Activated CD8-positive, alpha-beta T cell treated with anti-CD3 and anti-CD28 coated beads, Interleukin-2, amount 10 ng/mL, durations not matched to agents 7 days and 5 days (primary cell): ENCODE results near the gene ERBB3. TPM values are rescaled to one million over a fixed set of nuclear protein-coding genes. Genes with fewer than 3 reads are reported as not detected.

Experiments
- ATAC-seq: fragments of 150-1000 bp; cut with Tn5 transposase; one replicate; pipeline ENCODE4 v1.10.0; 2021; ENCODE audit warnings: moderate library complexity
- CTCF ChIA-PET: fragments of 350-600 bp; sonication (Branson Sonifier 250); formaldehyde crosslinking; loops from one replicate; lab custom pipeline; 2021; ENCODE audit warnings: antibody characterized with exemption; lab: Charles Lee
- POLR2A ChIA-PET: fragments of 350-600 bp; sonication (Branson Sonifier 250); formaldehyde crosslinking; loops from one replicate; lab custom pipeline; 2021; ENCODE audit warnings: antibody characterized with exemption; lab: Charles Lee
- DNase-seq: peaks from one replicate; pipeline ENCODE4 v3.0.0-alpha.2; 2020
- H3K27ac Mint-ChIP-seq: one replicate; pipeline ENCODE4 v1.8.0; 2021; ENCODE audit warnings: mild to moderate bottlenecking, mixed read lengths
- H3K27me3 Mint-ChIP-seq: one replicate; pipeline ENCODE4 v1.8.0; 2021; ENCODE audit warnings: low read depth, mixed read lengths
- H3K36me3 Mint-ChIP-seq: one replicate; pipeline ENCODE4 v1.8.0; 2021; ENCODE audit warnings: low read depth, mixed read lengths
- H3K4me1 Mint-ChIP-seq: one replicate; pipeline ENCODE4 v1.8.0; 2021; ENCODE audit warnings: low read depth, mixed read lengths
- H3K4me3 Mint-ChIP-seq: one replicate; pipeline ENCODE4 v1.8.0; 2021; ENCODE audit warnings: mild to moderate bottlenecking, mixed read lengths
- H3K9me3 Mint-ChIP-seq: one replicate; pipeline ENCODE4 v1.8.0; 2022; ENCODE audit warnings: mixed read lengths; ENCODE audit not compliant: insufficient read depth
- total RNA-seq, 2 experiments: library from RNA; stranded (reverse); gene quantifications; one replicate each; pipeline ENCODE4 v1.2.3, GENCODE V29; 2021

Gene ERBB3
- total RNA-seq, 2 experiments from 2014 or later, result 5.4 to 5.9 TPM

- no peak for DNase-seq
- ATAC-seq, result peak; percentile 1
- no peaks in the 10 kb centered on the region for H3K9me3 Mint-ChIP-seq
- H3K4me1 Mint-ChIP-seq, result peaks cover 26% of the 10 kb centered on the region
- no peaks in the 10 kb centered on the region for H3K36me3 Mint-ChIP-seq
- H3K4me3 Mint-ChIP-seq, result peak overlapping the region; percentile 79
- H3K27ac Mint-ChIP-seq, result peak overlapping the region; percentile 16
- peaks cover 22% of the 10 kb centered on the region for H3K27me3 Mint-ChIP-seq
- CTCF ChIA-PET, result interaction anchor here (1.1 to 5.8 kb wide), 9 partner anchors 15 to 109 kb away, joined by 3 to 45 read pairs (median 5); partner anchors contain the start of genes PA2G4, RAB5B and ZC3H10
- POLR2A ChIA-PET, result interaction anchor here (1.1 to 5.2 kb wide), 3 partner anchors 23 to 36 kb away, joined by 3 to 26 read pairs (median 3); partner anchors contain the start of gene PA2G4
Observed at GRCh38 chr12:56080556-56081138, 682 bp downstream of the ERBB3 start.

GRCh38 chr12:56081393-56082347, 1.7 kb downstream of the ERBB3 start:
- DNase-seq, result no peak
- Mint-ChIP-seq H3K4me3 (peak overlapping the region; percentile 79), H3K27me3 (peaks cover 22% of the 10 kb centered on the region), H3K4me1 (peaks cover 29% of the 10 kb centered on the region), H3K27ac (no peak overlapping the region), H3K9me3 (no peaks in the 10 kb centered on the region), H3K36me3 (no peaks in the 10 kb centered on the region)
- POLR2A ChIA-PET, result interaction anchor here (1.1 to 5.2 kb wide), 2 partner anchors 22 to 35 kb away, joined by 3 to 26 read pairs; partner anchors contain the start of gene PA2G4
- CTCF ChIA-PET, result interaction anchor here (0.8 to 5.8 kb wide), 5 partner anchors 14 to 37 kb away, joined by 3 to 45 read pairs (median 3); partner anchors contain the start of genes PA2G4 and ZC3H10
- ATAC-seq, result no peak

- CTCF ChIA-PET, result interaction anchor here (0.7 to 5.8 kb wide), 3 partner anchors 21 to 35 kb away, joined by 3 to 45 read pairs (median 3); partner anchors contain the start of gene PA2G4
- no peak overlapping the region for H3K4me3 Mint-ChIP-seq
- no peak overlapping the region for H3K27ac Mint-ChIP-seq
- peaks cover 29% of the 10 kb centered on the region for H3K4me1 Mint-ChIP-seq
- peaks cover 22% of the 10 kb centered on the region for H3K27me3 Mint-ChIP-seq
- H3K9me3 Mint-ChIP-seq, result no peaks in the 10 kb centered on the region
- no peaks in the 10 kb centered on the region for H3K36me3 Mint-ChIP-seq
- DNase-seq (no peak), ATAC-seq (no peak)
- POLR2A ChIA-PET, result interaction anchor here (5.2 kb wide), 1 partner anchor 21 kb away, joined by 26 read pairs; the partner anchor contains the start of gene PA2G4
Observed at GRCh38 chr12:56082382-56082781, 2.4 kb downstream of the ERBB3 start.

- H3K27me3 Mint-ChIP-seq, result peaks cover 22% of the 10 kb centered on the region
- peaks cover 30% of the 10 kb centered on the region for H3K4me1 Mint-ChIP-seq
- H3K4me3 Mint-ChIP-seq, result no peak overlapping the region
- no peaks in the 10 kb centered on the region for H3K9me3 Mint-ChIP-seq
- no peak for ATAC-seq
- ChIA-PET POLR2A (interaction anchor here (5.2 kb wide), 1 partner anchor 21 kb away, joined by 26 read pairs; the partner anchor contains the start of gene PA2G4), CTCF (interaction anchor here (0.7 to 4.0 kb wide), 5 partner anchors 13 to 36 kb away, joined by 3 to 22 read pairs (median 3); partner anchors contain the start of genes PA2G4 and ZC3H10)
- DNase-seq, result no peak
- H3K27ac Mint-ChIP-seq, result no peak overlapping the region
- H3K36me3 Mint-ChIP-seq, result no peaks in the 10 kb centered on the region
Observed at GRCh38 chr12:56082967-56083366, 3.0 kb downstream of the ERBB3 start.

- no peak overlapping the region for H3K4me3 Mint-ChIP-seq
- CTCF ChIA-PET, result interaction anchor here (0.7 to 4.0 kb wide), 20 partner anchors 11 to 356 kb away, joined by 3 to 22 read pairs (median 4); partner anchors contain the start of genes PA2G4, RAB5B, SMARCC2 and ZC3H10
- DNase-seq, result peak; percentile 59
Observed at GRCh38 chr12:56084958-56085543, 5.1 kb downstream of the ERBB3 start.

GRCh38 chr12:56086096-56086495, 6.1 kb downstream of the ERBB3 start:
- Mint-ChIP-seq H3K27ac (no peak overlapping the region), H3K4me3 (no peak overlapping the region), H3K9me3 (no peaks in the 10 kb centered on the region), H3K36me3 (no peaks in the 10 kb centered on the region), H3K4me1 (peaks cover 21% of the 10 kb centered on the region), H3K27me3 (peaks cover 14% of the 10 kb centered on the region)
- CTCF ChIA-PET, result interaction anchor here (0.8 to 4.0 kb wide), 9 partner anchors 10 to 357 kb away, joined by 3 to 22 read pairs (median 6); partner anchors contain the start of genes PA2G4 and ZC3H10
- DNase-seq (no peak), ATAC-seq (no peak)
- POLR2A ChIA-PET, result interaction anchor here (0.7 to 2.4 kb wide), 4 partner anchors 10 to 748 kb away, joined by 3 to 14 read pairs (median 6); partner anchors contain the start of genes PA2G4 and RPL41

More at GRCh38 chr12:56084958-56085543, 5.1 kb downstream of the ERBB3 start:
- Mint-ChIP-seq H3K27me3 (peaks cover 19% of the 10 kb centered on the region), H3K27ac (no peak overlapping the region), H3K9me3 (no peaks in the 10 kb centered on the region), H3K4me1 (peaks cover 30% of the 10 kb centered on the region), H3K36me3 (no peaks in the 10 kb centered on the region)
- peak; percentile 79 for ATAC-seq
- POLR2A ChIA-PET, result interaction anchor here (1.1 to 2.4 kb wide), 3 partner anchors 12 to 32 kb away, joined by 3 to 14 read pairs (median 8); partner anchors contain the start of genes PA2G4 and RPL41

- Mint-ChIP-seq H3K27ac (no peak overlapping the region), H3K36me3 (no peaks in the 10 kb centered on the region), H3K9me3 (no peaks in the 10 kb centered on the region), H3K27me3 (peaks cover 14% of the 10 kb centered on the region), H3K4me3 (no peak overlapping the region), H3K4me1 (peaks cover 19% of the 10 kb centered on the region)
- ChIA-PET CTCF (interaction anchor here (1.2 to 4.0 kb wide), 2 partner anchors 18 to 40 kb away, joined by 3 to 22 read pairs; partner anchors contain the start of gene PA2G4), POLR2A (interaction anchor here (0.7 to 2.4 kb wide), 2 partner anchors 17 to 748 kb away, joined by 3 to 14 read pairs; partner anchors contain the start of gene PA2G4)
- ATAC-seq (no peak), DNase-seq (no peak)
Observed at GRCh38 chr12:56086608-56087007, 6.6 kb downstream of the ERBB3 start.

GRCh38 chr12:56087220-56087619, 7.3 kb downstream of the ERBB3 start:
- CTCF ChIA-PET, result no interaction called here
- H3K4me3 Mint-ChIP-seq, result no peak overlapping the region
- H3K27ac Mint-ChIP-seq, result no peak overlapping the region
- no peaks in the 10 kb centered on the region for H3K9me3 Mint-ChIP-seq
- H3K4me1 Mint-ChIP-seq, result peaks cover 19% of the 10 kb centered on the region
- no peak for DNase-seq
- H3K27me3 Mint-ChIP-seq, result peaks cover 9% of the 10 kb centered on the region
- POLR2A ChIA-PET, result no interaction called here
- ATAC-seq, result no peak
- no peaks in the 10 kb centered on the region for H3K36me3 Mint-ChIP-seq

- ATAC-seq, result no peak
- H3K27me3 Mint-ChIP-seq, result peaks cover 25% of the 10 kb centered on the region
- CTCF ChIA-PET, result interaction anchor here (3.7 kb wide), 1 partner anchor 13 kb away, joined by 21 read pairs; no protein-coding TSS in a partner anchor
- no peak overlapping the region for H3K27ac Mint-ChIP-seq
- POLR2A ChIA-PET, result no interaction called here
- no peaks in the 10 kb centered on the region for H3K9me3 Mint-ChIP-seq
- H3K4me1 Mint-ChIP-seq, result peaks cover 23% of the 10 kb centered on the region
- H3K4me3 Mint-ChIP-seq, result no peak overlapping the region
- no peak for DNase-seq
- H3K36me3 Mint-ChIP-seq, result peaks cover 7% of the 10 kb centered on the region
Observed at GRCh38 chr12:56097738-56098137, 17.8 kb downstream of the ERBB3 start.

- no peak for ATAC-seq
- peaks cover 9% of the 10 kb centered on the region for H3K36me3 Mint-ChIP-seq
- ChIA-PET POLR2A (no interaction called here), CTCF (interaction anchor here (2.0 kb wide), 1 partner anchor 13 kb away, joined by 6 read pairs; no protein-coding TSS in a partner anchor)
- no peak overlapping the region for H3K27ac Mint-ChIP-seq
- no peaks in the 10 kb centered on the region for H3K9me3 Mint-ChIP-seq
- H3K27me3 Mint-ChIP-seq, result peaks cover 20% of the 10 kb centered on the region
- DNase-seq, result no peak
- H3K4me3 Mint-ChIP-seq, result no peak overlapping the region
- peaks cover 31% of the 10 kb centered on the region for H3K4me1 Mint-ChIP-seq
Observed at GRCh38 chr12:56098592-56098991, 18.6 kb downstream of the ERBB3 start.
